ENCODE results near the gene PLTP. TPM values are rescaled to one million over a fixed set of nuclear protein-coding genes. Genes with fewer than 3 reads are reported as not detected.

The PLTP gene
- total RNA-seq, 1 donor: 107 TPM

- no peak for TF ChIP-seq CTCF (IDR thresholded peaks at IDR 0.05; ENCODE audit: insufficient read depth, low read length)
- no peak overlapping the region for H3K4me3 ChIP-seq (ENCODE audit: low read depth, low read length)
- DNase-seq (ENCODE audit: low read depth): no peak
Measured at GRCh38 chr20:45925821-45926506, 14.0 kb upstream of the PLTP start.

GRCh38 chr20:45924391-45925261 lies 12.7 kb upstream of the PLTP start:
- H3K4me3 ChIP-seq (ENCODE audit: low read depth, low read length): no peak overlapping the region
- DNase-seq (ENCODE audit: low read depth): peak; percentile 57

GRCh38 chr20:45921337-45922189 lies 9.6 kb upstream of the PLTP start:
- H3K4me3 ChIP-seq (ENCODE audit: low read depth, low read length): no peak overlapping the region
- no peak for DNase-seq (ENCODE audit: low read depth)
- no peak for TF ChIP-seq CTCF (IDR thresholded peaks at IDR 0.05; ENCODE audit: insufficient read depth, low read length)

More at GRCh38 chr20:45924391-45925261, 12.7 kb upstream of the PLTP start:
- no peak for TF ChIP-seq CTCF (IDR thresholded peaks at IDR 0.05; ENCODE audit: insufficient read depth, low read length)

GRCh38 chr20:45920462-45921336 lies 8.7 kb upstream of the PLTP start:
- DNase-seq (ENCODE audit: low read depth): no peak
- no peak overlapping the region for H3K4me3 ChIP-seq (ENCODE audit: low read depth, low read length)
- no peak for TF ChIP-seq CTCF (IDR thresholded peaks at IDR 0.05; ENCODE audit: insufficient read depth, low read length)

- peak; percentile 89 for DNase-seq (ENCODE audit: low read depth)
- no peak overlapping the region for H3K4me3 ChIP-seq (ENCODE audit: low read depth, low read length)
- no peak for TF ChIP-seq CTCF (IDR thresholded peaks at IDR 0.05; ENCODE audit: insufficient read depth, low read length)
Measured at GRCh38 chr20:45919542-45920399, 7.8 kb upstream of the PLTP start.
